NCI-H2107 treated with DMSO at 0.1 percent for 48 hours (cell line): Measurements from ENCODE around the gene CLEC20A.

ENCODE experiments used
- DNase-seq: peaks from one replicate; lab custom pipeline; 2025; ENCODE audit not compliant: unreplicated experiment; lab: John Stamatoyannopoulos, UW

CLEC20A gene

GRCh38 chr1:178496410-178497135, at the start of gene CLEC20A:
TSS of gene CLEC20A (minus strand) at chr1:178496964. CDS start at chr1:178496939, 25 bp downstream.
- no peak for DNase-seq

- DNase-seq = no peak
Measured at GRCh38 chr1:178544531-178544930, 47.8 kb upstream of the CLEC20A start.

GRCh38 chr1:178543290-178543607, 46.5 kb upstream of the CLEC20A start:
- DNase-seq = no peak

DNA sequence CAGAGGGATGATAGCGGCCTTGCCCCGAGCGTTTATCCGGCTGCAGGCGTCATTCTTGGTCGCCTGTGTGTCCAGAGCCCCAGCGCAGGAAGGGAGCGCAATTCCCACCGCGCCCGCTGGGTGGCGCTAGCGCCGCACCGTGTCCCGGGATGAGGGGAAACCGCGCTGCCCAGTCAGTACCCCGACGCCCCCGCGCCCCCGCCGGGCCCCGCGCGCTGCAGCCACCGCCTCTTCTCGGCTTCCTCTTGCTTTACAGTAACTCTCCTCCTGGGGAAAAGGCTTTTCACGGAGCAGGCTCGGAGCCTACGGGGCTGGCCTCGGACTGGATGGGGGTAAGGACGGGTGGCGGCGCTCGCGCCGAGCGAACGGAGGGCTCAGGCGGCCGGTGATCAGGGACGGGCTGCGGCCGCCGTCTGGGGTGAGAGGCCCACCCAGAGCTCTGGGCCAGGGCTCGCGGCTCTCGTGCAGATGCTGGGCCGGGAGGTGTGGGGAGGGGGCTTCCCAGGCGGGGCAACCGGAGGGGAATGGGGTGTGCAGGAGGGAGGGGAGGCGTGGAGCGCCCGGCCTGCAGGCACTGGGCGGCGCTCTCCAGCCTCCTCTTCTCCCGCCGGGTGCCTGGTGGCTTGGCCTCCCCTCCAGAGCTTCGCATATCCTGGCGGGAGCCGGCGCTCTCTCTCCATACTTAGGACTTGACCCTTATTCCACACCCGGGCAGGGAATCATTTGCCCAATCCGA, 46.0 kb upstream of the CLEC20A start:
- peak; percentile 27 for DNase-seq

GRCh38 chr1:178541829-178542553, 45.2 kb upstream of the CLEC20A start:
- no peak for DNase-seq

DNA sequence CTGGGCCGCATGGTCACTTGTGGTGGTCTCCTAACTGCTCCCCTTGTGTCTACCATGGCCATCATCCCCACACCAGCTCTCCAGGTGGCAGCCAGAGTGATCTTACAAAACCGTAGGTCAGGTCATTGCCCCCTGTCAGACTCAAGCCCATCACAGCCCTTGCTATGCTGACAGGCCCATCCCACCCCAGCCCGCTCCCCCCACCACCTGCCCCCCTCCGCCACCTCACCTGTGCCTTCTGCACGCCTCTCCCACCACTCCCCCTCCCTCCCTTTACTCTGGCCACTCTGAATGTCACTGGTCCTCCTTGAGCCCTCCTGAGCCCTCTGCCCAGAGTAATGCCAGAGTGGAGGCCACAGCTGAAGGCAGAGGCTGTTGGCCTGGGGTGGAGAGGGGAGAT, 44.6 kb upstream of the CLEC20A start:
- no peak for DNase-seq

DNA sequence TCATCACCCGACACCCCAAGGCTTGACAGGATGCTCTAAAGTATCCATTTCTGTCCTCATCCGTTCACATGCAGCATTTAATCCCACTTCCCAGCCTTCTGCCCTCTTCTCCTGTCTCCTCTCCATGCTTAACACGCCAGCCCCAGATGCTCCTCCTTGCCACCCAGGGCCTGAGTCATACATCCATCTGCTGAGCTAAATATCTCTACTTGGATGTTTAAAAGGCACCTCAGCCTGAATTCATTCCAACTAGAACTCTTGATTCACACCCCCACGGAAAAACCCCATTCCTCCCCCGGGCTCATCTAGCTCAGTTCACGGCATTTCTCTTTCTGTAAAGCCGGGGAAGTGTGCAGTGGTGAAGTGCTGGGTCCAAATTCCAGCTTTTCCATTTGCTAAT, 43.9 kb upstream of the CLEC20A start:
- DNase-seq = no peak

GRCh38 chr1:178540204-178540603, 43.4 kb upstream of the CLEC20A start:
- DNase-seq = no peak

- no peak for DNase-seq
Measured at GRCh38 chr1:178539291-178539690, 42.5 kb upstream of the CLEC20A start.

GRCh38 chr1:178538192-178538916, 41.6 kb upstream of the CLEC20A start:
- DNase-seq = no peak

DNA sequence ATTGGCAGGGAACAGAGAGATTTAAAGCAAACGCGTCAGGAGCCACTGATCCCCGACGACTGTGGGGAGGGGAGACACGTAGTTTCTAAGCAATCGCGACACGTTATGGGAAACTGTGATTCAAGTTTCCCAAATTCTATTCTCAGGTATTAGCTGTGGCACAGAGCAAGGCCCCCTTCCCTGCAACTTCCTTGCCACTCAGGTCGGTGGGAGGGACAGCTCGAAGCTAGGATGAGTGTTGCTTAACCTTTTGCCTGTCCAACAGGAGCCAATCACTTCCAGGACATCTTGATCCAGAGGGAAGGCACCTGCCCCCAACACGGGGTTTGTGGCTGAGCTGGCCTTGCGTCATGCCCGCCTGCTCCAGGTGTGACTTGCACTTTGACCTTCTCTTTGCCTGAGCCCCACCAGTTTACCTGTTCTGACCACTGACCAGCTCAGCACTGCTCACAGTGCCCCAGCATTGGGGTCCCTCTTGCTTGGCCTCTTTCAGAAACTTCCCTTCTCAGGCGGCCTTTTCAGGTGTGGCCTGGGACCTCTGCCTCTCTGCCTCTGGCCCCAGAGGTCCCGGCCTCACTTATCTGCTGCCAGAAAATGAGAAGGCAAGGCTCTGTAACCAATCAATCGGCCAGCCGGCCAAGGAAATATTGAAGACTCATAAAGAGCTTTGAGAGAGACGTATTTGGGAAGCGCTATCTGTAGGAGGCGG, 40.8 kb upstream of the CLEC20A start:
- DNase-seq = no peak

GRCh38 chr1:178536844-178537371, 40.1 kb upstream of the CLEC20A start:
- DNase-seq = no peak

DNA sequence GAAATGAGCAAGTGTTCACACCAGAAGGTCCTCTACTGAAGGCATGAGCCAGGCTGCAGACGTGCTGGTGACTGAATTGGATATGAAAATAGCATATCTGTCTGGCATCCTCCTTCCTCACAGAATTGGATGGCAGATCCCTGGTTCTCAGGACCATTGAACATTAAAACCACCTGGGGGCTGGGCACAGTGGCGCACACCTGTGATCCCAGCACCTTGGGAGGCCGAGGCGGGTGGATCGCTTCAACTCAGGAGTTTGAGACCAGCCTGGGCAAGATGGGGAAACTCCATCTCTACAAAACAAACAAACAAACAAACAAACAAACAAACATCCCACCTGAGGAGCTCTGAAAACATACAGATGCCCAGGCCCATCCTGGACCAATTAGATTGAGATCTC, 39.6 kb upstream of the CLEC20A start:
- DNase-seq = no peak

DNA sequence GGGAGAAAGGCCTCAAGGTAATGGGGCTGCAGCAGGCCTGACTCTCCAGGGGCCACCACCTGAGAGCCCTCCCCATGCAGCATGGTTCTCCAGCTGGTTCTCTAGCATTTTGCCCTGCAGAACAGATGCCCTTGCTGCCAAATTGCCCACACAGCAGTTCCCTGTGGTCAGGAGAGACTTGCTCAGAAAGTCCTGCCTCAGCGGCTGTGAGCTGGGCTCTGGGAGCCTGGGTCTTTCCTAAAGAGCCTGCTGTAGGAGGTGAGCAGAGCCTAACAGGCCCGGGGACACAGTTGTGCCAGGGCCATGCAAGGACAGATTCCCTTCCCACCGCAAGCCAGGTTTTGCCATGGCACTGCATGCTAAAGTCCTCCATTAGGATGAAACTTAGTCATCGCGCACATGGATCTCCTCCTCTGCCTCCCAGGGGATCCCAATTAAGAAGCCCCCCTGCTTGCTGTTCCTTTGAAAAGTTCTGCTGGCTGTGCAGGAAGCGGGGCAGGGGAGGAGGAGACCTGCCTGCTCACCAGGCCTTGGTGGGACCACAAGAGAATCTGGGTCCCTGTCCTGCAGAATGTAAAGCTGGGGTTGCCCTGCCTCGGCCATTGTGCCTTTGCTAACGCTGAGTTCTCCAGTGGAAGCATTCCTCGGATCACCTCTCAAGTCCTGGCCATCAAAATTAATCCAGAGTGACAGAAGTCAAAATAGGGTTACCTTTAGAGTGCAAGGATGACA, 37.5 kb upstream of the CLEC20A start:
- DNase-seq = no peak

- DNase-seq = no peak
Measured at GRCh38 chr1:178533121-178533946, 36.6 kb upstream of the CLEC20A start.

GRCh38 chr1:178532392-178532791, 35.6 kb upstream of the CLEC20A start:
- DNase-seq = peak; percentile 72

DNA sequence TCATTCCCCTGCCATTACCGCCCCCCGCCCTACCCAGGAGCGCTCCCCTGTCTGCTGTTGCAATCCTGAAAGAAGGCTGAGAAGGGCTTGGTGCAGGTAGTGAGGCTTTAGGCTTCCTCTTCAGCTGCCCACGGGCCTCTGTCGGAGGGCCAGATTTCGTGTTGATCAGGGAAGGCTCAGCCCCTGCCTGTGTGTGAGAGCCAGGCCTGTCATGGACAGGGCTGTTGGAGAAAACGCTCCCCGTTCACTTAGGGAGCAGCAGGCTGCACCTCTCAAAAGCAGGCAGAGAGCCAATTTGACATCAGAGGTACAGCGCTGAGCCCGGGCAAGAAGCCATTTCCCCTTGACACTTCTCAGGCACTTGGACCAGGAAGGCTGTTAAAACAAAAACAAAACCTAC, 35.1 kb upstream of the CLEC20A start:
- DNase-seq = no peak

DNA sequence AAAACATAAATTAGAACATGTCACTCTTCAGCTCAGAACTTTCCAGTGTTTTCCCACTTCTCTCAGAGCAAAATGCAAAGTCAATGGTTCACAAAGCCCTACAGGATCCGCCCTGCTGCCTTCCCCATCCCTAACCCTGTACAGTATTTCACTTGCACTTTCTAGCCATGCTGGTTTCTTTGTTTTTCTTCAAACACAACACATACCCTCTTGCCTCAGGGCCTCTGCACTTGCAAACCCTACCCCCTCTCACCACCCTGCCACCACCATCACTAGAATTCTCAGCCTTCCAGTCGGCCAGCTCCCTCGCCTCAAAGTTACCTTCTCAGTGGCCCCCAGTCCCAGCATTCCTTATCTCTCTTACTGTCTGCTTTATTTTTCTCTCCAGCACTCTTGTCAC, 33.7 kb upstream of the CLEC20A start:
- no peak for DNase-seq

DNA sequence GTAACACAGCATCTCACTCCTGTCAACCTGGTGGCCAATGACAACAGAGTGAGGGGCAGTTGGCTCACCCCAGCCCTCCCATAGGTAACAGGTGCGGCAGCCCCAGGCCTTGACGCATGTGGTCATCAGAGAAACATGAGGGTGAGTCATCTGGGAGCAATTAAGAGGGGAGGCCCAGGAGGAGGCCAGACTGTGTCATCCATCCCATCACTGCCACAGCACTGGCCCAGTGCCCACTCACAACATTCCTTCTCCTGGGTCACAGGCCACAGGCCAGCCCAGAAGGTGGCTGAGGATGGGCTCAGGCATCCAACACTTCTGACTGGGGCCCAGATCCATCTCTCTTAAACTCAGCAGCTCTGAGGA, 33.3 kb upstream of the CLEC20A start:
- no peak for DNase-seq
